HG02884 (cell line): Measurements from ENCODE around the gene AFAP1.

Source experiments
- ATAC-seq: cut with Tn5 transposase; IDR thresholded peaks from one replicate; pipeline ENCODE4 v1.9.1; 2021; ENCODE audit warnings: mild to moderate bottlenecking, moderate library complexity; ENCODE audit not compliant: unreplicated experiment

AFAP1 gene

GRCh38 chr4:7823416-7823824 is 116.2 kb downstream of the AFAP1 start:
- no peak for ATAC-seq

GRCh38 chr4:7822877-7823276 is 116.8 kb downstream of the AFAP1 start:
- ATAC-seq = no peak

- no peak for ATAC-seq
Measured at GRCh38 chr4:7822137-7822505, 117.5 kb downstream of the AFAP1 start.

GRCh38 chr4:7821245-7822136 is 118.2 kb downstream of the AFAP1 start:
- no peak for ATAC-seq

GRCh38 chr4:7820031-7820818 is 119.4 kb downstream of the AFAP1 start:
- ATAC-seq = no peak

GRCh38 chr4:7819446-7819845 is 120.2 kb downstream of the AFAP1 start:
- no peak for ATAC-seq

- no peak for ATAC-seq
Measured at GRCh38 chr4:7818399-7818911, 121.2 kb downstream of the AFAP1 start.

- no peak for ATAC-seq
Measured at GRCh38 chr4:7817877-7818398, 121.7 kb downstream of the AFAP1 start.

GRCh38 chr4:7816771-7817170 is 122.9 kb downstream of the AFAP1 start:
- ATAC-seq = no peak

GRCh38 chr4:7815981-7816380 is 123.7 kb downstream of the AFAP1 start:
- ATAC-seq = no peak

- no peak for ATAC-seq
Measured at GRCh38 chr4:7815562-7815961, 124.1 kb downstream of the AFAP1 start.

GRCh38 chr4:7814451-7814850 is 125.2 kb downstream of the AFAP1 start:
- no peak for ATAC-seq

GRCh38 chr4:7813674-7814073 is 126.0 kb downstream of the AFAP1 start:
- no peak for ATAC-seq

GRCh38 chr4:7812921-7813320 is 126.7 kb downstream of the AFAP1 start:
- no peak for ATAC-seq

GRCh38 chr4:7812231-7812857 is 127.3 kb downstream of the AFAP1 start:
- no peak for ATAC-seq

GRCh38 chr4:7811536-7812191 is 128.0 kb downstream of the AFAP1 start:
- ATAC-seq = no peak

GRCh38 chr4:7810783-7811535 is 128.7 kb downstream of the AFAP1 start:
- no peak for ATAC-seq

GRCh38 chr4:7808752-7809151 is 130.9 kb downstream of the AFAP1 start:
- no peak for ATAC-seq

GRCh38 chr4:7808181-7808580 is 131.5 kb downstream of the AFAP1 start:
- ATAC-seq = no peak

- no peak for ATAC-seq
Measured at GRCh38 chr4:7807351-7807921, 132.2 kb downstream of the AFAP1 start.
